Effector CD4-positive, alpha-beta T cell (primary cell): ENCODE results near the gene CLDN22.

Experiments
- DNase-seq: peaks from one replicate; pipeline ENCODE4 v3.0.0-alpha.2; 2020

The CLDN22 gene

DNA sequence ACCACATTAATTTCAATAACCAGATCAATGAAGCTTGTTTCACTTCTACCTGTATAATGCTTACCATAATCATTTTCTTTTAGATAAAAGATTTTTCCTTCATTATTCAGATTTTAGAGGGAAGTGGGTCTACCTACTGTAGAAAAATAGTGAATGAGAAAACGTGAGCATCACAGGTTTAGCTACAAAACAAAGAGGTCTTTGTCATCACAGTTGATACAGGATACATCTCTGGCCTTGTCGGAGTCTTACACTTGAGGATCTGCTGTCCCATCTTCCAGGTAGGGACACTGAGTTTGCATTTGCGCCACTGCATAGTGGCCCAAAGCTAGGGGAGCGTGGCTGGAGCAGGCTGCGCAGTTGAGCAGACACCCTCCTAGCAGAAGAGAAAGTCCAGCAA lies 1.4 kb upstream of the CLDN22 start:
- DNase-seq, result no peak

- no peak for DNase-seq
These were observed 1.0 kb upstream of the CLDN22 start for GRCh38 chr4:183321079-183321478.

DNA sequence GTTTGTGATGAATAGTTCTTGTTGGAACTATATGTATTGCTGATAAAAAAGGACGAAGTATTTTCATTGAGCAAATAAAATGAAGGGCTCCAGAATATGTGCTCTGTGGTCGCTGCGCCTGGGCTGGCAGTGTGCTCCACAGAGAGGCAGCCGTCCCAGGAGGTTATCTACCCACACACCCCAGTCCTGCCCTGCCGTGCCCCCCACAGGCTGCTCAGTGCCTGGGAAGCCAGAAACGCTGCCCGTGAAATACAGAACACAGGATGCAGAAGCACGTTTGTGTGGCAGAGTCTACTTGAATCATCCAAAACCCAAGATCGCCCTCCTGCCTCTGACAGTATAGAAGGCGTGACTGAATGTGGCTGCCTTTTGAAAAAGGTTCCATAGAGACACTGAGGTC lies 1.4 kb downstream of the CLDN22 start:
- no peak for DNase-seq

DNA sequence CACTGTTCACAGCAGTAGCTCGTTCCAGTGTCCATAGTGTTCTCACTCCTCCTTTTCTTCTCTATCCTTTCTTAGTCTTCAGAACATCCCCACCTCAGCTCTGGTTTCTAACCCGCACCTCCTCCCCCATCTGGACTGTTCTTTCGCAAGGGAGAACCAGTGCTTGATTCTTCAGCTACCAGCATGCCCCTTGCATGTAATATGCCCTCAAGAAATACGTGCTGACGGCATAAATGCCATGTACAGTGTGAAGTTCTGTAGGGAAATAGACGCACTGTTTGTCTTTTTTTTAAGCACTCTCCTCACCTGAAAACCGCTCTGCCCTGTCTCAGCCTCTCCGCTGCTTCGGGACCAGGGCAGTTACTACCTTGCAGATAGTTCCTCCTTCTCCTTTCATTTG lies 5.3 kb downstream of the CLDN22 start:
- DNase-seq, result no peak

- no peak for DNase-seq
These were observed 5.7 kb downstream of the CLDN22 start for GRCh38 chr4:183314336-183314735.

DNA sequence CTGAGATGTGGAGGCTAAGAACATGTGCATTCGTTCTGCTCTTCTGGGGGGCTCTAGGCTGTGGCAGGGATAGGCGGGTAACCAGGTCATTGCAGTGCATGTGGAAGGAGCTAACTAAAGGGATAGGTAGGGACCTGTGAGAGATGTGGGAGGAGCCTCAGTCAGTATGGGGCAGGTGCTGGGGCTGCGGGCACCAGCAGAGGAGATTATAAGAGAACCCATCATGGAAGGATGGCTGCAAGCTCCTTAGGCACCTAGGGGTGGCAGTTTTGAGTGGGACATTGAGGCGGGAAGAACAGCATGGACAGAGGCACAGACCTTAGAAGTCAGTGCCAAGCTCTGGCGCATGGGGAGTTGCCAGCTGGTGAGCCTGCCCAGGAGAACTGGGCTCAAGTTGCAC lies 7.2 kb downstream of the CLDN22 start:
- no peak for DNase-seq

DNA sequence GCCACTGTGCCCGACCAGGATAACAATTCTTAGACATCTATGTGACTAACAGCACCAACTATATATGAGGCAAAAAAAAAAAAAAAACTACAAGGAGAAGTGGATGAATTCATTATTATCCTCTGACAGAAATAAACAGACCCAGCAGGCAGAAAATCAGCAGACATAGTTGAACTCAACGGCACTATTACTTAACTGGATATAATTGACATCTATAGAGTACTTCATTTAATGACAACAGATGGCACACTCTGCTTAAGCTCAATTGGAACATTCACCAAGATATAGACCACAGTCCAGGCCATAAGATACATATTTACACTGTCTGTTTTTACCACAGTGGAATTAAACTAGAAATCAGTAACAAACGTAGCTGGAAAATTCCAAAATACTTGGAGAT lies 13.3 kb downstream of the CLDN22 start:
- no peak for DNase-seq

DNA sequence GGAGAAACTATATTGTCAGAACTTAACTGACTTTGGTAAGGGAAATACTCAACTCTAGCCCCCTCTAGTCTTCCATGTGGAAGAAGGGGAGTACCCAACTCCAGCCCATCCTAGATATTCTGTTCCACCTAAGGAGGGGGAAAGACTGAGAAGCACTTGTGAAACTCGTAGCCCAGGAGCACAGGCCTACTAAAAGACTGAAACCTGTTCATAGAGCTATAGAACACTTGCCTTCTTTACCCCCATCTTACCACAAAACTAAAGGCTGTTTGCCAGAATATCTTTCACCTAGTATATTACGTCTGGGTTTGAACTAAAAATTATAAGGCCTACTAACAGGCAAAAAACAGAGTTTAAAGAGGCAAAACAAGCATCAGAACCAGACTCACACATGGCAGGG lies 15.5 kb downstream of the CLDN22 start:
- DNase-seq, result no peak

DNA sequence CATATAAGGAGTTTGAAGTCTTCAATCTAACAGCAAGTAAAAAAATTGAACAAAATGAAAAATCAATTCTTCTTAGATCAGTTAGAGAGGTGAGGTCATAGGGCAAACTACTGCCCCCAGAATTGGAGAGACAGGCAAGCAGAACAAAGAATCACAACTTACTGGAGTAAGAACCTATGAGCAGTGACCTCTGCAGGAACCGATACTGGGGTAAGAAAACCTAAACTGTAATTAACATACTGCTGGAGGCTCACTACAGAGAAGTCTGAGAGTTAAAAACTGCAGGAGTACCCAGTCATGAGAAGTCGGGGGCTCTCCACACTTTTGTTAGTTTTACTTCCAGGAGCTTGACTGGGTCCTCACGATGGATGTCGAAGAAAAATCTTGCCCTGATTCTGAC lies 16.0 kb downstream of the CLDN22 start:
- no peak for DNase-seq

DNA sequence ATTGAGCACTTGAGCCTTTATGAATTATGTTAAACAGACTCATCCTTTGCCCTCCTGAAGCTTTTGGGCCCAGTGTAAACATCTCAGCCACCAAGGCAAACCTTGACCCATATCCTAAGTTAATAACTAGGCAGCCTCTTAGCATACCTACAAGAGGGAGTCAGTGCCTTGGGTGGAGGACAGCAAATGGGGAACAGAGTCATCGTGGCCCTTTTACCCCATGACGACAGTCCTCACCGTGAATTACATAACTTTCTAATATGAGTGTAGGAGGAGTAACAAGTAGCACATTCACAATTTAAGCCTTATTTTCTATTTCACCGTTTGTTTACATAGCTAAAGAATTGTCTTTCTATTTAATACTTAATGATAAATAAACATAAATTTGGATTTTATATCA lies 16.8 kb downstream of the CLDN22 start:
- no peak for DNase-seq

- no peak for DNase-seq
These were observed 19.4 kb downstream of the CLDN22 start for GRCh38 chr4:183300655-183301054.

GRCh38 chr4:183300070-183300469 lies 20.0 kb downstream of the CLDN22 start:
- DNase-seq, result no peak

DNA sequence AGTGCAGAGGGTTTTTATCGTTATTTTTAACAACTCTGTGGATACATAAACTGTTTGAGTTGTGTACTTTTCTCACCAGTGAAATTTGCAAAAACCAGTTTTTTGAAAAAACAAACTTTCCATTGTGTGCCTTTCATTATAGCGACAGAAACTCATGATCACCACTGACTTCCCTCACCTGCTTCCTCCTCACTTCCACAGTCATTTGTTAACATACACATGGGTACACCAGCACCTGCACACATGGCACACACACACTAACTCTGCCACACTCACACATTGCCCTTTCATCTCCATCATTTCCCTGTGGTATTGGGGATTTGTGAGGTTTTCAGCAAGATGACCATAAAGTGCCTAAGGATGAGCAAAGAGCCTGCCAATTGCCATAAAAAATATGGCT lies 20.6 kb downstream of the CLDN22 start:
- no peak for DNase-seq

DNA sequence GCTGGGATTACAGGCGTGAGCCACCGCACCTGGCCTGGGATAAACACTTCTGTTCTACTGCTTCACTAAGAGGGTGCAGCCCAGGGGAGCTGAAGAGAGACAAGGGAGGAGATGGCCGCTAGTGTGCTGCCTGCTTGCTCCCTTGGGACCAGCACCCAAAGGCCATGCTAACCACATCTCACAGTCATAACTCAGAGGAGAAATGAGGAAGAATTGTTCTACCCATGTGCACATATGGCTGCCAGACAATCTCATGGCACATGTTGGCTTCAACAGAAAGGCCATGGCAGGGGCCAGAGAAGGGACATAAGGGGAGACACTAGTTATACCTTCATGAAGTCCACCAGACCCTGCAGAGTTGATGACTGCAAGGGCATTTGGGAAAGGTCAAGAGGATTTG lies 22.4 kb downstream of the CLDN22 start:
- DNase-seq, result no peak

- no peak for DNase-seq
These were observed 24.4 kb downstream of the CLDN22 start for GRCh38 chr4:183295711-183296110.

DNA sequence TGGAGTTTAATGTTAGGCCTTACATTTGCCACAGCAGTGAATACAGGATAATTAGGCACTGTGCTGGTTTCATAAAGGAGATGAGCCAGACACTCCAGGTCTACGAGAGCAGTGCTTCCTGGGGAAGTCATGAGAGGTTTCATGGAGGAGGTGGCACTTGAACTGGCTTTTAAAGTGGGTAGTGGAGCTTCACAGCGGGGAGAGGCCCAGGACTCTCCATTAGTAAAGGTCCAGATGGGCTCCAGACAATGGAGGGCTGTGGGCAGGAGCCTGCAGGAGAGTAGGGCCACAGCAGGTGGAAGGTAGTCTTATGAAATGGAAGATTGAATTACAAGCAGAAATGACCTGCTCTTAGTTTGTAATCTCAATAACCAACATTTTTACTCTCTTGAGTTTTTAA lies 29.0 kb downstream of the CLDN22 start:
- DNase-seq, result no peak

DNA sequence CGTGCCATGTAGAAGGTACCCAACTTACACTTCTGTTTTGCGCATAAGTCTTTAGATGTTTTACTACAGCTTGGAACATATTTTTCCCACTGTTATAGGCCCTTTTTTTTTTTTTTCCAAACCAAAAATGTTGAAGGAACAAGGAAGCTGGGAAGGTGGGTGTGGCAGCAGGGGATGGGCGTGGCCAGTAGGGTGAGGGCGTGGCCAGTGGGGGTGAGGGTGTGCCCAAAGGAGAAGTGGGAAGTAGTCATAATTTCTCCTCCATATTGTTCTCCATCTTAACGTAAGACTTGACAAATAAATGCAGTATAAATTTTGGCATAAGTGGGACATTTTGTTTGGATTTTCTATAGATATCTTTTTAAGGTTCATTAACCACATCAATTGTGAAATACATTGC lies 30.4 kb downstream of the CLDN22 start:
- no peak for DNase-seq

- no peak for DNase-seq
These were observed 31.1 kb downstream of the CLDN22 start for GRCh38 chr4:183288955-183289354.

GRCh38 chr4:183287677-183288076 lies 32.4 kb downstream of the CLDN22 start:
- no peak for DNase-seq

GRCh38 chr4:183287309-183287659 lies 32.8 kb downstream of the CLDN22 start:
- DNase-seq, result no peak

- DNase-seq, result no peak
These were observed 33.3 kb downstream of the CLDN22 start for GRCh38 chr4:183286590-183287308.

DNA sequence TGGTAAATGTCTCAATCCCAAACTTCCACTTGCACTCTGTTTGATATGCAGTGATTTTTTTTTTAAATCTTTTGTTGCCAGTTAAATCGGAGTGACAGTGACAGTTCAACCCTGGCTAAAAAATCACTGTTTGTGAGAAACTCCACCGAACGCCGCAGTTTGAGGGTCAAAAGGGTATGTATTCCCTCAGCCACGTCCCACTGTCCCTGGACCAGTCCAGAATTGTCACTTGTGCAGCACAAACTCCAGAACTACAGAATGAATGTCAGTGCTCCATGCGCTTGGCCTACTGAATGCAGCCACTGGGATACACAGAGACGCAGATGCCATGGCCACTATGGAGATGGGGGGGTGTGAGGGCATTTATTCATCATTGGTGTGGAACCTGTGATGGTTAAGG lies 34.2 kb downstream of the CLDN22 start:
- no peak for DNase-seq

GRCh38 chr4:183284965-183285364 lies 35.1 kb downstream of the CLDN22 start:
- no peak for DNase-seq

DNA sequence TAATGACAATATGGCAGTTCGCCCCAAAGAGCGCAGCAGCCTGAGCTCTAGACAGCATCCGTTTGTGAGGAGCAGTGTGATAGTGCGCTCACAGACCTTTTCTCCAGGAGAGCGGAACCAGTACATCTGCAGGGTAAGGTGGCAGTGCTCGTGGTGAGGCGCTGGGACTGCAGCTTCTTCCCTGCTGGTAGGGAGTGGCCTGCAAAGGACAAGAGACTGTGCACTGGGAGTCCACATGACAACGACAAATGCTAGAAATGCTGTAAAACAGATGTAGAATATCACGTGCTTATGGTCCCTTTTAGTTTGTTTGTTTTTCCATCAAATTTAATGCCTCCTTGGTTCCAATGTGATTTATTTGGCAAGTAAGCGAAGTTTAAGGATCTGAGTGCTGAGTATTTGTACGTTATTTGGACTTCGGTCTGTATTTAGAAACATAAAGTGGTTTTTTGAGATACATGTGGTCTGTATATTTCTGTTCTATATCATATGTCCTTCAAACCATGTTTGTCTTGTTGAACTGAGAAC lies 35.8 kb downstream of the CLDN22 start:
- no peak for DNase-seq

DNA sequence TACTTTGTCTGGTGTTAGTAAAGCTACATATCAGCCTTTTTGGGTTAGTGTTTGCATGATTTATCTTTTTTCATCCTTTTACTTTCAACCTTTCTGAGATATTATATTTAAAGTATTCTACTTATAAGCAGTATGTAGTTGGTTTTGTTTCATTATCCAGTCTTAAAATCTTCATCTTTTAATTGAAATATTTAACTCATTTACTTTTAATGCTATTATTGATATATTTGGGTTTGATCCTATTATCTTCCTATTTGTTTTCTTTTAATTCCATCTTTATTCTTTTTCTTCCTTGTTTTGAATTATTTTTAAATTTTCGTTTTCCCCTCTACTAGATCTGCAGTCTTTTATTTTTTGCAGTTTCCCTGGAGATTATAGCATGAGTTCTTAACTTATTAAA lies 44.0 kb downstream of the CLDN22 start:
- no peak for DNase-seq
